ENCODE results near the gene UBE3A. TPM values are rescaled to one million over a fixed set of nuclear protein-coding genes. Genes with fewer than 3 reads are reported as not detected.

UBE3A gene
- total and polyA plus RNA-seq, 10 of the 15 experiments (the other 5 are each of a cell fraction or from before 2014, with no cell fraction given), result 29.4 to 82.9 (median 58.7) TPM

DNA sequence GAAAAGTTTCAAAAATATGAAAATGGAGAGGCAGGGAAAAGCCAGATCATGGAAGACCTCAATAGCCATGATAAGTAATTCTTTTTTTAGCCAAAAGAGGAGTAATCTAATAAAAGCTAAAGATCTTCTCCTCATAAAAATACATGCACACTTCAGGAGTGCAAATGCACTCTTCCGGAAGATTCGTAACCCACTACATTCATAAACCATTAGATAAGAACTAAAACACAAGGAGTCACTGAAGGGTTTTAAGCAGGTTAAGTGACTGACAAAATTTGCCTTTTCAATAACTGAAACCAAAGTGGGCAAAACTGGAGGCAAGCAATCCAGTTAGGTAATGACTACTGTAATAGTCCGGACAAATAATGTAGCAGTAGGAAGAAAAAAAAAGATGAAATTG lies 46.0 kb downstream of the UBE3A start (continued):
- TF ChIP-seq, protein P1, sequence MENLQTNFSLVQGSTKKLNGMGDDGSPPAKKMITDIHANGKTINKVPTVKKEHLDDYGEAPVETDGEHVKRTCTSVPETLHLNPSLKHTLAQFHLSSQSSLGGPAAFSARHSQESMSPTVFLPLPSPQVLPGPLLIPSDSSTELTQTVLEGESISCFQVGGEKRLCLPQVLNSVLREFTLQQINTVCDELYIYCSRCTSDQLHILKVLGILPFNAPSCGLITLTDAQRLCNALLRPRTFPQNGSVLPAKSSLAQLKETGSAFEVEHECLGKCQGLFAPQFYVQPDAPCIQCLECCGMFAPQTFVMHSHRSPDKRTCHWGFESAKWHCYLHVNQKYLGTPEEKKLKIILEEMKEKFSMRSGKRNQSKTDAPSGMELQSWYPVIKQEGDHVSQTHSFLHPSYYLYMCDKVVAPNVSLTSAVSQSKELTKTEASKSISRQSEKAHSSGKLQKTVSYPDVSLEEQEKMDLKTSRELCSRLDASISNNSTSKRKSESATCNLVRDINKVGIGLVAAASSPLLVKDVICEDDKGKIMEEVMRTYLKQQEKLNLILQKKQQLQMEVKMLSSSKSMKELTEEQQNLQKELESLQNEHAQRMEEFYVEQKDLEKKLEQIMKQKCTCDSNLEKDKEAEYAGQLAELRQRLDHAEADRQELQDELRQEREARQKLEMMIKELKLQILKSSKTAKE (IDR thresholded peaks at IDR 0.05; ENCODE audit: low read depth, poor library complexity, severe bottlenecking), result no peak
- TF ChIP-seq, protein P2, sequence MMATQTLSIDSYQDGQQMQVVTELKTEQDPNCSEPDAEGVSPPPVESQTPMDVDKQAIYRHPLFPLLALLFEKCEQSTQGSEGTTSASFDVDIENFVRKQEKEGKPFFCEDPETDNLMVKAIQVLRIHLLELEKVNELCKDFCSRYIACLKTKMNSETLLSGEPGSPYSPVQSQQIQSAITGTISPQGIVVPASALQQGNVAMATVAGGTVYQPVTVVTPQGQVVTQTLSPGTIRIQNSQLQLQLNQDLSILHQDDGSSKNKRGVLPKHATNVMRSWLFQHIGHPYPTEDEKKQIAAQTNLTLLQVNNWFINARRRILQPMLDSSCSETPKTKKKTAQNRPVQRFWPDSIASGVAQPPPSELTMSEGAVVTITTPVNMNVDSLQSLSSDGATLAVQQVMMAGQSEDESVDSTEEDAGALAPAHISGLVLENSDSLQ (IDR thresholded peaks at IDR 0.05), result no peak
- no peak for TF ChIP-seq CREM (IDR thresholded peaks at IDR 0.05; ENCODE audit: low read depth)

DNA sequence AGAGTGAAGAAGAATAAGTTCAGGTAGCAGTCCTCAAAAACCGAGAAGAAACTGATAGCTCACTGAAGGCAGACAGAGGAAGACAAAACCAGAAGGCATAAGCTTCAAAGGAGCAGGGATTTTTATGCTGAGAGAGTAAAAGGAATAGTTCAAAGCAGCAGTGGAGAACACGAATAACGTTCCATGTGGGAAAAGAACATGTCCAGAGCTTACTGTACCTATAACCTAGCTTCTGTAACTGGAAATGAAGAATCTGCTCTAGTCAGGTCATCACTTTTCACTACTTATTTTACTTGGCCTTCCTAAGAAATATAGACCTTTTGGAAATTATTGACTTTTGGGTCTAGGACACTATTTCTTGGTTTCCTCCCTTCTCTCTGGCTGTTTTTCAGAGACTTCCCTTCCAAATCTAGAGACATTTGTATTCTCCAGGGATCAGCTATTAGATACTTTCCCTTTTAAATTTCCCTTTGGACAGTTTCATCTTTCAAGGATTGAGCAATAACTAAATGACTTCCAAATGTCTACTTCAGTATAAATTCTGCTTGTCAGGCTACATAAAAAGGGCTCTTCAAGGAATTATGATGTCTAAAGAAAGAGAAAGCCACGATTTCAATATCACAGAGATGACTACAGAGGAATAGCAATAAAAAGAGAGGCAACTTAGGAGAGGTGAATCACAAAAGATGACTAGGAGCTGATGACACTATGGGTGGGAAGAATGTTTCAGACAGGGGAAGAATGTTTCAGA lies 46.7 kb downstream of the UBE3A start:
- no peak for TF ChIP-seq BACH1 (IDR thresholded peaks at IDR 0.05; ENCODE audit: borderline replicate concordance)
- TF ChIP-seq TBL1XR1 (IDR thresholded peaks at IDR 0.05; ENCODE audit: low read depth, low read length), result no peak
- TF ChIP-seq CHD1 (IDR thresholded peaks at IDR 0.05; ENCODE audit: low read depth, low read length), result no peak
- no peak for TF ChIP-seq SMAD1 (IDR thresholded peaks at IDR 0.05; ENCODE audit: low read depth, partially characterized antibody)
- TF ChIP-seq HDGF (IDR thresholded peaks at IDR 0.05), result no peak
- no peak for TF ChIP-seq FOXM1 (IDR thresholded peaks at IDR 0.05; ENCODE audit: low read depth, low read length)
- no peak for TF ChIP-seq SREBF1 (IDR thresholded peaks at IDR 0.05; ENCODE audit: low read length)
- no peak for TF ChIP-seq HDAC2 (IDR thresholded peaks at IDR 0.05)
- no peak for TF ChIP-seq FOS (IDR thresholded peaks at IDR 0.05; ENCODE audit: borderline replicate concordance, extremely low read depth, insufficient read length)
- no peak for TF ChIP-seq POU2F2 (IDR thresholded peaks at IDR 0.05; ENCODE audit: borderline replicate concordance, low read depth, low read length)
- no TSS peak for BruUV-seq (replicated peaks)
- RAD21 ChIA-PET (ENCODE audit: unreplicated experiment), result no interaction called here
- POLR2A ChIA-PET, result interaction anchor here (1.3 kb wide), 1 partner anchor 14 kb away, joined by 3 read pairs; no protein-coding TSS in a partner anchor
- H3K4me2 ChIP-seq (ENCODE audit: control insufficient read depth, insufficient read depth), result no peak overlapping the region
- H3K36me3 ChIP-seq (ENCODE audit: control insufficient read depth in 2 of 2, insufficient read depth in 2 of 2, low read length in 1 of 2), result peaks cover 1 to 9% of the 10 kb centered on the region in 2 experiments; a peak in 3 of 4 replicates
- intact Hi-C loops (cut with micrococcal nuclease; ENCODE audit: unreplicated experiment) (no loop called here), in situ Hi-C loops (cut with MboI) (no loop called here)
- no peaks in the 10 kb centered on the region for H4K20me1 ChIP-seq (ENCODE audit: control insufficient read depth, insufficient read depth)
- DNase-seq (ENCODE audit: low read depth, low spot score), result no peak
- no peak for ATAC-seq
- FAIRE-seq, result no peak
- no peaks in the 10 kb centered on the region for H3K4me1 ChIP-seq (ENCODE audit: control insufficient read depth, insufficient read depth, low read length)
- H3K9me3 ChIP-seq (replicated peaks; ENCODE audit: control insufficient read depth, insufficient read depth, low read length), result no peaks in the 10 kb centered on the region; the same call in 1 of the 3 replicates
- H3K9ac ChIP-seq (ENCODE audit: control insufficient read depth, insufficient read depth, low read length), result no peak overlapping the region
- CTCF ChIA-PET, result no interaction called here
- no peak overlapping the region for H3K27ac ChIP-seq (ENCODE audit: control insufficient read depth, insufficient read depth)
- no peak overlapping the region for H2AFZ ChIP-seq (ENCODE audit: control insufficient read depth, low read depth, low read length)
- H3K4me3 ChIP-seq, result no peak overlapping the region
- 85% methylated on average over 4 of the region's 4 CpGs for WGBS (ENCODE audit: insufficient coverage, insufficient replicate concordance, low lambda C conversion rate, missing lambda C conversion rate)
- H3K79me2 ChIP-seq (ENCODE audit: control insufficient read depth, insufficient read depth, low read length), result no peaks in the 10 kb centered on the region
- no peaks in the 10 kb centered on the region for H3K27me3 ChIP-seq (replicated peaks in 1 of 2; ENCODE audit: control insufficient read depth in 2 of 2, insufficient read depth in 2 of 2, low read length in 1 of 2)
- SMC1A ChIA-PET (ENCODE audit: uncharacterized antibody, unreplicated experiment), result no interaction called here

Data from GM12878 (cell line).